ENCODE data around the gene B4GALT6.

B4GALT6 gene

DNA sequence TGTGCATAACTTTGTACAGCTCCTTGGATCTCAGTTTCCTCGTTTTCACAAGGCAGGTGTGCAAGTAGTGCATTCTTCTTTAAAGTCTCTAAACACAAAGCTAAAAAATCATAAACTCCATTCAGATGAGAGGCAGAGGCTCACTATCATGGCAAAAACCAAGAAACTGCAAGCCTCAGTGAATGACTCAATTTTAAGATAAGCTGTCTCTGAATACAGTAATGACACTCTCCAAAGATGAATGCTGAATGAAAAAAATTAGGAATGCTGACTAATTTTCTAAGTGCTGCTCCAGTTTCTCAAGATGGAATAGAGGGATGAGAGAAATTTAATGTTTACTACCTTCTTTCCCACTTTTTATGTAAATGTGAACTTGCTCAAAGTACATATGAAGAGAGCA is 17.2 kb downstream of the B4GALT6 start:
- Histone ChIP-seq H3K4me1 (ENCODE audit: insufficient read depth, low read length, poor library complexity, severe bottlenecking) (peaks cover 19% of the 10 kb centered on the region), H3K27me3 (ENCODE audit: insufficient read depth, low read length, poor library complexity, severe bottlenecking) (no peaks in the 10 kb centered on the region), H3K9me3 (ENCODE audit: insufficient read depth, low read depth, low read length) (no peaks in the 10 kb centered on the region), H3K9me2 (replicated peaks; ENCODE audit: low read depth, low read length) (no peaks in the 10 kb centered on the region), H3K79me2 (ENCODE audit: insufficient read depth, low read length) (peaks cover 62% of the 10 kb centered on the region), H3K9ac (ENCODE audit: low read depth, low read length, poor library complexity, severe bottlenecking) (no peak overlapping the region), H4K20me1 (ENCODE audit: insufficient read depth, low read length, poor library complexity, severe bottlenecking) (peaks cover 3% of the 10 kb centered on the region), H3K36me3 (ENCODE audit: insufficient read depth, low read length) (peaks cover 17% of the 10 kb centered on the region; the same call in 1 of the 2 replicates), H2AFZ (ENCODE audit: low read length) (no peak overlapping the region), H3F3A (ENCODE audit: low read depth) (no peaks in the 10 kb centered on the region), H3K4me2 (ENCODE audit: low read depth, low read length, poor library complexity, severe bottlenecking) (no peak overlapping the region), H3K4me3 (ENCODE audit: low read length, poor library complexity, severe bottlenecking) (no peak overlapping the region)
- TF ChIP-seq EZH2phosphoT487 (IDR thresholded peaks at IDR 0.05; ENCODE audit: borderline replicate concordance) = no peak
- TF ChIP-seq, protein P1, sequence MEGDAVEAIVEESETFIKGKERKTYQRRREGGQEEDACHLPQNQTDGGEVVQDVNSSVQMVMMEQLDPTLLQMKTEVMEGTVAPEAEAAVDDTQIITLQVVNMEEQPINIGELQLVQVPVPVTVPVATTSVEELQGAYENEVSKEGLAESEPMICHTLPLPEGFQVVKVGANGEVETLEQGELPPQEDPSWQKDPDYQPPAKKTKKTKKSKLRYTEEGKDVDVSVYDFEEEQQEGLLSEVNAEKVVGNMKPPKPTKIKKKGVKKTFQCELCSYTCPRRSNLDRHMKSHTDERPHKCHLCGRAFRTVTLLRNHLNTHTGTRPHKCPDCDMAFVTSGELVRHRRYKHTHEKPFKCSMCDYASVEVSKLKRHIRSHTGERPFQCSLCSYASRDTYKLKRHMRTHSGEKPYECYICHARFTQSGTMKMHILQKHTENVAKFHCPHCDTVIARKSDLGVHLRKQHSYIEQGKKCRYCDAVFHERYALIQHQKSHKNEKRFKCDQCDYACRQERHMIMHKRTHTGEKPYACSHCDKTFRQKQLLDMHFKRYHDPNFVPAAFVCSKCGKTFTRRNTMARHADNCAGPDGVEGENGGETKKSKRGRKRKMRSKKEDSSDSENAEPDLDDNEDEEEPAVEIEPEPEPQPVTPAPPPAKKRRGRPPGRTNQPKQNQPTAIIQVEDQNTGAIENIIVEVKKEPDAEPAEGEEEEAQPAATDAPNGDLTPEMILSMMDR (conservative IDR thresholded peaks at IDR 0.05; ENCODE audit: low read length) = no peak

DNA sequence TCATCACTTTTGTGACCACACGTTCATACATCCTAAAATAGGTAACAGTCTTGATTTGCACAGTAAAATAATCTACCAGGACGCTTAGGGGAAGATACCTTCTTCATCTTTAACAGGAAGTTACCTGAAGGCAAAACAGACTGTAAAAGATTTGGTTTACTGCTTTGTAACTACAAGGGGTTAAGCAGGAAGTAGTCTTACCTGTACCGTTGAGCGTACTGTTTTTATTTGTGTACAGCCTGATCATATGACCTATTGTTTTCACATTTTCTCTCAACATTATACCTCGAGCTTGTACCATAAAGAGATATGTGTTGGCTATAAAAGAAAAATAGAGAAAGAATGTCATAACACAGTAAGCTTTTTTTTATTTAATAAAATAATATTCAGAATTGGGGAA is 18.3 kb downstream of the B4GALT6 start:
- TF ChIP-seq EZH2phosphoT487 (IDR thresholded peaks at IDR 0.05; ENCODE audit: borderline replicate concordance) = no peak
- TF ChIP-seq, protein P1 (conservative IDR thresholded peaks at IDR 0.05; ENCODE audit: low read length) = no peak
- Histone ChIP-seq H3F3A (ENCODE audit: low read depth) (no peaks in the 10 kb centered on the region), H3K9me2 (replicated peaks; ENCODE audit: low read depth, low read length) (no peaks in the 10 kb centered on the region), H3K4me3 (ENCODE audit: low read length, poor library complexity, severe bottlenecking) (no peak overlapping the region), H4K20me1 (ENCODE audit: insufficient read depth, low read length, poor library complexity, severe bottlenecking) (no peaks in the 10 kb centered on the region), H3K4me2 (ENCODE audit: low read depth, low read length, poor library complexity, severe bottlenecking) (no peak overlapping the region), H3K36me3 (ENCODE audit: insufficient read depth, low read length) (peaks cover 17% of the 10 kb centered on the region; the same call in 1 of the 2 replicates), H3K9ac (ENCODE audit: low read depth, low read length, poor library complexity, severe bottlenecking) (no peak overlapping the region), H3K4me1 (ENCODE audit: insufficient read depth, low read length, poor library complexity, severe bottlenecking) (peaks cover 10% of the 10 kb centered on the region), H3K79me2 (ENCODE audit: insufficient read depth, low read length) (peaks cover 55% of the 10 kb centered on the region), H3K27me3 (ENCODE audit: insufficient read depth, low read length, poor library complexity, severe bottlenecking) (no peaks in the 10 kb centered on the region), H2AFZ (ENCODE audit: low read length) (no peak overlapping the region), H3K9me3 (ENCODE audit: insufficient read depth, low read depth, low read length) (no peaks in the 10 kb centered on the region)

DNA sequence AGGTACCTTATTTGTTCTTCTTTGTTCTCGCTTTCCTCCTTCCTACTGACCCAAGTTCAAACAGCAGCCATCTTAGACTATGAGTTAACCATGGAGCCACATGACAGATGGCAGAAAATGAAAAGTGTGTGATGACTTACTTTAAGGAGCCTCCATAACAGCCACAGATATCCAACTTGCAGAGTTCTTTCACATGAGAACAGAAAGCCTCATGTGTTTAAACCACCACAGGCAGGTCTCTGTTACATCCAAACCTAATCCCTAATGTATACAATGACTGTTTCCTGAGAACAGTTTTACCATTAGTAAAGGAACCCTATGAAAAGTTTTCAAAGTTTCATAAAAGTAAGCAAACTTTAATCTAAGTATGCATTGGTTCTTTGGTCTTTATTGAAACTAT is 20.3 kb downstream of the B4GALT6 start:
- no peak overlapping the region for H2AFZ ChIP-seq (ENCODE audit: low read length)
- H3K36me3 ChIP-seq (ENCODE audit: insufficient read depth, low read length) = peaks cover 20% of the 10 kb centered on the region; the same call in 1 of the 2 replicates
- no peaks in the 10 kb centered on the region for H4K20me1 ChIP-seq (ENCODE audit: insufficient read depth, low read length, poor library complexity, severe bottlenecking)
- H3F3A ChIP-seq (ENCODE audit: low read depth) = no peaks in the 10 kb centered on the region
- peaks cover 10% of the 10 kb centered on the region for H3K4me1 ChIP-seq (ENCODE audit: insufficient read depth, low read length, poor library complexity, severe bottlenecking)
- no peak overlapping the region for H3K4me3 ChIP-seq (ENCODE audit: low read length, poor library complexity, severe bottlenecking)
- H3K27me3 ChIP-seq (ENCODE audit: insufficient read depth, low read length, poor library complexity, severe bottlenecking) = no peaks in the 10 kb centered on the region
- H3K9me2 ChIP-seq (replicated peaks; ENCODE audit: low read depth, low read length) = no peaks in the 10 kb centered on the region
- no peak overlapping the region for H3K9ac ChIP-seq (ENCODE audit: low read depth, low read length, poor library complexity, severe bottlenecking)
- no peaks in the 10 kb centered on the region for H3K9me3 ChIP-seq (ENCODE audit: insufficient read depth, low read depth, low read length)
- peaks cover 45% of the 10 kb centered on the region for H3K79me2 ChIP-seq (ENCODE audit: insufficient read depth, low read length)
- no peak overlapping the region for H3K4me2 ChIP-seq (ENCODE audit: low read depth, low read length, poor library complexity, severe bottlenecking)
- TF ChIP-seq EZH2phosphoT487 (IDR thresholded peaks at IDR 0.05; ENCODE audit: borderline replicate concordance) = no peak
- TF ChIP-seq, protein P1 (conservative IDR thresholded peaks at IDR 0.05; ENCODE audit: low read length) = no peak
